Loucy (cell line): ENCODE data around the gene KBTBD2.

Experiments used
- H2AFZ ChIP-seq: fragments of 200-600 bp; sonication (generic); 2 replicates; pipeline ENCODE4 v1.6.0; 2016; ENCODE audit warnings: antibody characterized with exemption, mild to moderate bottlenecking, low read length, moderate library complexity
- H3F3A ChIP-seq: fragments of 200-600 bp; 2 replicates; pipeline ENCODE4 v1.6.0; 2016; ENCODE audit warnings: antibody characterized with exemption, low read depth, mild to moderate bottlenecking
- H3K27me3 ChIP-seq: fragments of 200-600 bp; sonication (generic); 2 replicates; pipeline ENCODE4 v1.6.1; 2014; ENCODE audit warnings: low read length, mild to moderate bottlenecking; ENCODE audit not compliant: insufficient read depth, poor library complexity, severe bottlenecking
- H3K36me3 ChIP-seq: fragments of 200-600 bp; sonication (generic); 2 replicates; pipeline ENCODE4 v1.6.1; 2016; ENCODE audit warnings: low read length; ENCODE audit not compliant: insufficient read depth
- H3K4me1 ChIP-seq: fragments of 200-600 bp; sonication (generic); 2 replicates; pipeline ENCODE4 v1.5.1; 2014; ENCODE audit warnings: low read length, mild to moderate bottlenecking; ENCODE audit not compliant: insufficient read depth, poor library complexity, severe bottlenecking
- H3K4me2 ChIP-seq: fragments of 200-600 bp; sonication (generic); 2 replicates; pipeline ENCODE4 v1.6.0; 2014; ENCODE audit warnings: antibody characterized with exemption, low read length, low read depth, mild to moderate bottlenecking; ENCODE audit not compliant: poor library complexity, severe bottlenecking
- H3K4me3 ChIP-seq: fragments of 200-600 bp; sonication (generic); 2 replicates; pipeline ENCODE4 v1.5.1; 2014; ENCODE audit warnings: low read length, mild to moderate bottlenecking, mixed read lengths; ENCODE audit not compliant: poor library complexity, severe bottlenecking
- H3K79me2 ChIP-seq: fragments of 200-600 bp; sonication (generic); 2 replicates; pipeline ENCODE4 v1.6.1; 2014; ENCODE audit warnings: low read length; ENCODE audit not compliant: insufficient read depth
- H3K9ac ChIP-seq: fragments of 200-600 bp; sonication (generic); 2 replicates; pipeline ENCODE4 v1.6.0; 2014; ENCODE audit warnings: mild to moderate bottlenecking, low read depth, low read length, moderate library complexity; ENCODE audit not compliant: poor library complexity, severe bottlenecking
- H3K9me2 ChIP-seq: fragments of 200-600 bp; sonication (generic); replicated peaks from 2 replicates; pipeline ENCODE4 v1.6.1; 2016; ENCODE audit warnings: low read depth, low read length, mixed read lengths
- H3K9me3 ChIP-seq: fragments of 200-600 bp; sonication (generic); 2 replicates; pipeline ENCODE4 v1.6.1; 2014; ENCODE audit warnings: mild to moderate bottlenecking, antibody characterized with exemption, low read length, low read depth; ENCODE audit not compliant: insufficient read depth
- H4K20me1 ChIP-seq: fragments of 200-600 bp; sonication (generic); 2 replicates; pipeline ENCODE4 v1.6.0; 2014; ENCODE audit warnings: antibody characterized with exemption, low read length, mild to moderate bottlenecking; ENCODE audit not compliant: insufficient read depth, poor library complexity, severe bottlenecking
- EZH2phosphoT487 ChIP-seq: fragments of 200-600 bp; IDR thresholded peaks from 2 replicates; pipeline ENCODE4 v1.6.1; 2018; ENCODE audit warnings: antibody characterized with exemption, mild to moderate bottlenecking, moderate library complexity, borderline replicate concordance
- TF ChIP-seq, protein P1 (sequence below): fragments of 200-600 bp; sonication (generic); conservative IDR thresholded peaks from 2 replicates; pipeline ENCODE4 v1.5.1; 2014; ENCODE audit warnings: mild to moderate bottlenecking, antibody characterized with exemption, low read length

KBTBD2 gene

DNA sequence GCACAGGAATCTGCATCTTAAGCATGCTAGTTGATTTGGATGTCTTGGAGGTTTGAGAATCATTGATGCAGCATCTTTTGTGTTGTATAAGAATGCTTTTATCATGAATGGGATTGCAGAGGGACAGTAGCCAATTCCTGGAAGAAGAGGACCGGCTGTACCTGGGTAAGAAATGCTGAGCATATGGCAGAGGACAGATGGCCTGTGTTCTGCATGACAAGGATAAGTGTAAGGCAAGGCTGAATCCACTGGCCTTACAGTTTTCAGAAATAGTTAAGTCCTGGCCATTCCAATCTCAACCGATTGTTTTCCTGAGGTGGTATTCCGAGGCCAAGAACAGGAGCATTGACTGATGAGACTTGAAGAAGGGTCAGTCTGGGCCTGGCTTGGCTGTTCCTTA is 24.4 kb upstream of the KBTBD2 start:
- Histone ChIP-seq H3K4me2 (no peak overlapping the region), H3K27me3 (no peaks in the 10 kb centered on the region), H3K36me3 (no peaks in the 10 kb centered on the region), H3K79me2 (no peaks in the 10 kb centered on the region), H3K4me1 (no peaks in the 10 kb centered on the region), H4K20me1 (no peaks in the 10 kb centered on the region), H2AFZ (no peak overlapping the region), H3K9ac (no peak overlapping the region), H3K9me2 (no peaks in the 10 kb centered on the region), H3K4me3 (no peak overlapping the region), H3F3A (no peaks in the 10 kb centered on the region), H3K9me3 (no peaks in the 10 kb centered on the region)
- TF ChIP-seq EZH2phosphoT487 = no peak
- TF ChIP-seq, protein P1, sequence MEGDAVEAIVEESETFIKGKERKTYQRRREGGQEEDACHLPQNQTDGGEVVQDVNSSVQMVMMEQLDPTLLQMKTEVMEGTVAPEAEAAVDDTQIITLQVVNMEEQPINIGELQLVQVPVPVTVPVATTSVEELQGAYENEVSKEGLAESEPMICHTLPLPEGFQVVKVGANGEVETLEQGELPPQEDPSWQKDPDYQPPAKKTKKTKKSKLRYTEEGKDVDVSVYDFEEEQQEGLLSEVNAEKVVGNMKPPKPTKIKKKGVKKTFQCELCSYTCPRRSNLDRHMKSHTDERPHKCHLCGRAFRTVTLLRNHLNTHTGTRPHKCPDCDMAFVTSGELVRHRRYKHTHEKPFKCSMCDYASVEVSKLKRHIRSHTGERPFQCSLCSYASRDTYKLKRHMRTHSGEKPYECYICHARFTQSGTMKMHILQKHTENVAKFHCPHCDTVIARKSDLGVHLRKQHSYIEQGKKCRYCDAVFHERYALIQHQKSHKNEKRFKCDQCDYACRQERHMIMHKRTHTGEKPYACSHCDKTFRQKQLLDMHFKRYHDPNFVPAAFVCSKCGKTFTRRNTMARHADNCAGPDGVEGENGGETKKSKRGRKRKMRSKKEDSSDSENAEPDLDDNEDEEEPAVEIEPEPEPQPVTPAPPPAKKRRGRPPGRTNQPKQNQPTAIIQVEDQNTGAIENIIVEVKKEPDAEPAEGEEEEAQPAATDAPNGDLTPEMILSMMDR = no peak

DNA sequence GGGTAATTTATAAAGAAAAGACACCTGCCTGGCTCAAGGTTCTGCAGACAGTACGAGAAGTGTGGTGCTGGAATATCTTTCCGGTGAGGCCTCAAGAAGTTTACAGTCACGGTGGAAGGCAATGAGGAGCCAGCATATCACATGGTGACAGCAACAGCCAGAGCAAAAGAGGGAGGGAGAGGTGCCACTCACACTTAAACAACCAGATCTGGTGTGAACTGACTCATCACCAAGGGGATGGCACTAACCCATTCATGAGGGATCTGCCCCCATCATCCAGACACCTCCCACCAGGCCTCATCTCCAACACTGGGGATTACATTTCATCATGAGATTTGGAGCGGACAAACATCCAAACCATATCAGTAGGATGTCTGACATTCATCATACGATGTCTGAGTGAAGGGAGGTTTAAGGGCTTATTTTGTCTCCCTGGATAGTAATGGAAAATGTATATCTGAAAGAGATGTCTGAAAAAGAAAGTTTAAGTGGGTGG is 23.5 kb upstream of the KBTBD2 start:
- Histone ChIP-seq H3K9me3 (no peaks in the 10 kb centered on the region), H3K4me3 (no peak overlapping the region), H3K4me1 (no peaks in the 10 kb centered on the region), H3K9ac (no peak overlapping the region), H3K36me3 (no peaks in the 10 kb centered on the region), H3K27me3 (no peaks in the 10 kb centered on the region), H3F3A (no peaks in the 10 kb centered on the region), H3K9me2 (no peaks in the 10 kb centered on the region), H3K4me2 (no peak overlapping the region), H4K20me1 (no peaks in the 10 kb centered on the region), H2AFZ (no peak overlapping the region), H3K79me2 (no peaks in the 10 kb centered on the region)
- no peak for TF ChIP-seq EZH2phosphoT487
- TF ChIP-seq, protein P1 = no peak

DNA sequence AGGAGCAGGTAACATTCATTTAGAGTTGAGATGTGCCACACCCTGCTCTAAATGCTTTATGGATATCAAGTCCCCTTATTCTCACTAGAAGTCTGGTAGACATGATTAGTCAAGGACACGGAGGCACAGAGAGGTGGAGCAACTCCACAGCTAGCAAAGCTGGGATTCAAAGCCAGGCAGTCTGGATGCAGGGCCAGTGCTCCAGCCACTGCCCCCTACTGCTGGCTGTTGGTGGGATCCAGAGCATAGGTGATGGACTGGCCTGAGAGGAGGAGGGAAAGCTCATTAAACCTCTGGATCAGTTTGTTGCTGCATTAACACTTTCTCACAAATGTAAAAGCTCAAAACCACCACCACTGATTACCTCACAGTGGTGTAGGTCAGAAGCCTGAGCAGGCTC is 22.6 kb upstream of the KBTBD2 start:
- H3K9me2 ChIP-seq = no peaks in the 10 kb centered on the region
- H3K79me2 ChIP-seq = no peaks in the 10 kb centered on the region
- H2AFZ ChIP-seq = no peak overlapping the region
- no peaks in the 10 kb centered on the region for H3F3A ChIP-seq
- H3K9me3 ChIP-seq = no peaks in the 10 kb centered on the region
- no peaks in the 10 kb centered on the region for H3K4me1 ChIP-seq
- no peaks in the 10 kb centered on the region for H3K27me3 ChIP-seq
- no peak overlapping the region for H3K4me2 ChIP-seq
- no peaks in the 10 kb centered on the region for H4K20me1 ChIP-seq
- no peak overlapping the region for H3K4me3 ChIP-seq
- no peaks in the 10 kb centered on the region for H3K36me3 ChIP-seq
- H3K9ac ChIP-seq = no peak overlapping the region
- TF ChIP-seq EZH2phosphoT487 = no peak
- TF ChIP-seq, protein P1 = peak; percentile 22; the same call in 1 of the 2 replicates
